GOT3 (cell line): ENCODE measurements around the gene TRPM1.

Source experiments
- DNase-seq: peaks from one replicate; lab custom pipeline; 2025; ENCODE audit warnings: mixed read lengths; lab: John Stamatoyannopoulos, UW

TRPM1 gene

GRCh38 chr15:30978328-30978727, 123.2 kb downstream of the TRPM1 start:
- DNase-seq: no peak

GRCh38 chr15:30974112-30974511, 127.4 kb downstream of the TRPM1 start:
- no peak for DNase-seq

- DNase-seq: no peak
These were observed 128.1 kb downstream of the TRPM1 start for GRCh38 chr15:30973379-30973778.

- DNase-seq: no peak
These were observed 131.8 kb downstream of the TRPM1 start for GRCh38 chr15:30969724-30970123.

GRCh38 chr15:30963681-30964080, 137.8 kb downstream of the TRPM1 start:
- no peak for DNase-seq

GRCh38 chr15:30962659-30963058, 138.9 kb downstream of the TRPM1 start:
- DNase-seq: no peak

GRCh38 chr15:30962079-30962478, 139.4 kb downstream of the TRPM1 start:
- no peak for DNase-seq

GRCh38 chr15:30958219-30958618, 143.3 kb downstream of the TRPM1 start:
- DNase-seq: no peak

GRCh38 chr15:30956216-30957124, 145.1 kb downstream of the TRPM1 start:
- no peak for DNase-seq

- no peak for DNase-seq
These were observed 146.9 kb downstream of the TRPM1 start for GRCh38 chr15:30954674-30955073.

- DNase-seq: no peak
These were observed 147.7 kb downstream of the TRPM1 start for GRCh38 chr15:30953731-30954378.

GRCh38 chr15:30953183-30953582, 148.3 kb downstream of the TRPM1 start:
- no peak for DNase-seq
